UCSD-AML1 (cell line): Measurements from ENCODE around the gene NEU1.
"Not testable (repeated sequence)": the region's sequence is repeated elsewhere in the genome, so short reads cannot be mapped to it uniquely, and the experiment has no call there.

Source experiments
- DNase-seq: peaks from one replicate; lab custom pipeline; 2025; ENCODE audit not compliant: unreplicated experiment; lab: John Stamatoyannopoulos, UW

The NEU1 gene

GRCh38 chr6:31847276-31847978 is 15.2 kb downstream of the NEU1 start:
- no peak for DNase-seq

GRCh38 chr6:31844507-31844906 is 18.1 kb downstream of the NEU1 start:
- DNase-seq: no peak

GRCh38 chr6:31842053-31842452 is 20.6 kb downstream of the NEU1 start:
- no peak for DNase-seq

GRCh38 chr6:31839779-31840126 is 22.9 kb downstream of the NEU1 start:
- not testable (repeated sequence) for DNase-seq

- DNase-seq: no peak
Measured at GRCh38 chr6:31838968-31839367, 23.7 kb downstream of the NEU1 start.

GRCh38 chr6:31838114-31838553 is 24.5 kb downstream of the NEU1 start:
- not testable (repeated sequence) for DNase-seq

- no peak for DNase-seq
Measured at GRCh38 chr6:31837369-31838113, 25.1 kb downstream of the NEU1 start.

- DNase-seq: no peak
Measured at GRCh38 chr6:31836474-31837368, 25.9 kb downstream of the NEU1 start.

- DNase-seq: no peak
Measured at GRCh38 chr6:31836047-31836473, 26.6 kb downstream of the NEU1 start.

GRCh38 chr6:31834367-31835250 is 28.0 kb downstream of the NEU1 start:
- peak; percentile 85 for DNase-seq

GRCh38 chr6:31831350-31832215 is 31.0 kb downstream of the NEU1 start:
- no peak for DNase-seq

- DNase-seq: no peak
Measured at GRCh38 chr6:31830886-31831335, 31.7 kb downstream of the NEU1 start.

GRCh38 chr6:31829633-31830283 is 32.9 kb downstream of the NEU1 start:
- no peak for DNase-seq

- peak; percentile 99 for DNase-seq
Measured at GRCh38 chr6:31827286-31828079, 35.1 kb downstream of the NEU1 start, which contains the start of gene HSPA1B. Gene HSPA1B, plus strand, starts transcription at chr6:31827738. Its CDS starts 213 bp downstream, at chr6:31827951.

- DNase-seq: peak; percentile 77
Measured at GRCh38 chr6:31826793-31827285, 35.8 kb downstream of the NEU1 start.

GRCh38 chr6:31825553-31825952 is 37.1 kb downstream of the NEU1 start:
- DNase-seq: no peak

GRCh38 chr6:31823592-31824196 is 38.9 kb downstream of the NEU1 start:
- not testable (repeated sequence) for DNase-seq
